HG02884 (cell line): Measurements from ENCODE around the gene LNX1.

Source experiments
- ATAC-seq: cut with Tn5 transposase; IDR thresholded peaks from one replicate; pipeline ENCODE4 v1.9.1; 2021; ENCODE audit warnings: mild to moderate bottlenecking, moderate library complexity; ENCODE audit not compliant: unreplicated experiment

The LNX1 gene

DNA sequence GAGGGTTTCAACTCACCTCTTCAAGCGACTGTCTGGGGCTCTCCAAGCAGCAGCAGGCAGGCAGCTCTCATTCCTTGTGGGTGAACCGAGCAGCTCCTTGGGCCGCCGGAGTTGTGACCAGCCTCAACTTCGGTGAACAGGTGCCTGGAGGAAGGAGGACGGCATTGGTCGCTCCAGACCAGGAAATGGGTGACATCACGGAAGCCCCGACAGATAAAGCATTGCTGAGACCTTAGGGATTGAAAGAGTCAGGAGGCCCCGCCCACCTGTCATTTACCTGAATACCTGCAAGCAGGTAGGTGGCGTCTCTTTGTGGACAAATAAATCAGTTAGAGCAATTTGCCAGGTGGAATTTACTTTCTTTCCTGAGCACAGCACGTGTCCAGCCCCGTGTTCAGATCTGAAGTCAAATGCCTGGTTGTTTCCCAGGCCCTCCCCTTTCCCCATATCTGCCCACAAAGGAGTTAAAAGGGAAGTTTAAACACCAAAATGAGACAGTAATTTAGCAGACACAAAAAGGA lies at the start of gene LNX1:
LNX1 (minus strand) TSS at position 115 of the 521 bp plus-strand sequence. CDS start 17,484 bp downstream, outside the sequence.
- no peak for ATAC-seq

GRCh38 chr4:53640576-53641453 lies 49.5 kb upstream of the LNX1 start:
- ATAC-seq = peak; percentile 63

DNA sequence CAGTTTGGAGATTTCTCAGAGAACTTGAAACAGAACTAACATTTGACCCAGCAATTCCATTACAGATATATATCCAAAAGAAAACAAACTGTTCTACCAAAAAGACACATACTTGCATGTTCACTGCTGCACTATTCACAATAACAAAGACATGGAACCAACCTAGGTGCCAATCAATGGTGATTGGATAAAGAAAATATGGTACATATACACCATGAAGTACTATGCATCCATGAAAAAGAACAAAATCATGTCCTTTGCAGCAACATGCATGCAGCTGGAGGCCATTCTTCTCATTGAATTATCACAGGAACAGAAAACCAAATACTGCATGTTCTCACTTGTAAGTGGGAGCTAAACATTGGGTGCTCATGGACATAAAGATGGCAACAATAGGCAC lies 47.6 kb upstream of the LNX1 start:
- ATAC-seq = no peak

DNA sequence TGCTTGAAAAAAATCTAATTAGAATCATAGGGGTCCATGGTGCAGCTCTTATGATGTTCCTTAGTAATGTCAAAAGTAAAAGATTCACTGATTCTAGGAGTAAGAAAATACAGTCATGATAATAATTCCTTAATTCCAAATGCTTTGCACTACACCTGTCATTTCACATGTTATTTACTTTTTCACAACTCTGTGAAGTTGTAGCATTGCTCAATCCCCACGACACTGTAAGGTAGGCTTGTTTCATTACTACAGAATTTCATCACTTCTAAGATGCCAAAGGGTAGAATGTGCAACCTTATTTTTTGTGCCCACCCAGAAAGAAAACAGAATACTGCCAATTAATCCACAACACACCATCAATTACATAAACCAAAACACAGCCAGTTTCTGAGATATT lies 46.1 kb upstream of the LNX1 start:
- ATAC-seq = no peak

DNA sequence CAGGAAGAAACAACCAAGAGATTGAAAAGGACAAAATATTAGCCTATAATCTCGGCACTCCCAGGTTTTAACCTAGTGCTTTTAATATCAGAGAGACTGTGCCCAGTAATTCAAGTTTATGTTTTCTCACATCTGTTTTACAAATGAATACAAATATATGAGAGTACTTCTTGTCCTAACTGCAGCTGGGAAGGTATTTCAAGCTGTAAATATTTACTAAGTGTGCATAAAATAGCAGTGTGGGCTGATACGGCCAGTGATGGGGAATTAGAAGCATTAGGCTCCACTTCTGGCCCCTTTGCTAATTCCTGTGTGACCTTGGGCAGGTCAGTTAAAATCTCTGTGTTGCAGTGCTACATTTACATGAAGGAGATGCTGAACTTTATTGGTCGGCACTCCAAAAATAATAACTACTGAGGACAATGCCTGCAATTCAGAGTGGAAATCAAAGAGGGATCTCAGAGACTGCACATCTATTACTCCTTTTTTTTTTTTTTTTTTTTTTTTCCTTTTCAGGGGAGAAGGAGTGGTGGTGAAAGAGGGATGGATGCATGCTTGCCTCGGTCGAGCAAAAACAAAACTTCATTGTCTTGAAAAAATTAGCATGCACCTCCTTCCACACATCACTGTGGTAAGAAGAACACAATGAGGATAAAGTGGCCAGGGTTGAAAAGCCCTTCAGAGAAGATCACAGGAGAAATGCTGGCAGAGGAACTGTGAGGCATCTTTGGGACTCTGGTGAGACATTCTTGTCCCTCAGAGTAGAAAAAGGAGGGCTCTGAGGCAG lies 44.6 kb upstream of the LNX1 start:
- no peak for ATAC-seq

- ATAC-seq = no peak
Observed at GRCh38 chr4:53633608-53634007, 42.3 kb upstream of the LNX1 start.

- no peak for ATAC-seq
Observed at GRCh38 chr4:53629296-53629695, 38.0 kb upstream of the LNX1 start.

- ATAC-seq = no peak
Observed at GRCh38 chr4:53626491-53626890, 35.2 kb upstream of the LNX1 start.

GRCh38 chr4:53625888-53626287 lies 34.6 kb upstream of the LNX1 start:
- no peak for ATAC-seq

DNA sequence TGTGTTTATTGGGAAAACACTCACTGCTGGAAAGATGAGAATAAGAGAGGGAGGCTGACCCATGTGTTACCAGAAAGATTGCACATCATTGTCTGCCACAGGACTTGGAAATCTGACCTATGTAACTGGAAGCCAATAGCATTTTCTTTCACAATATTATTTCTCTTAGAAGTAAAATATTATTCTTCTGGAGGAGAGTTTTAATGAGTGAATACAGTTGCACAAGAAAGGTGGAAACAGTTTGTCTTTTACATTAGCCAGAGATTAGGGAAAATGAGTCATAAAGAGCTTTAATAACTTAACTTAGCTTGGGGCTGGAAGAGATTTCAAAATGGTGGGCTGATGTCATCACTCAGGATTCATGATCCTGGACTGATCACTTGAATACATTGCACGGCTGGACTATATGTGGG lies 31.5 kb upstream of the LNX1 start:
- ATAC-seq = no peak

DNA sequence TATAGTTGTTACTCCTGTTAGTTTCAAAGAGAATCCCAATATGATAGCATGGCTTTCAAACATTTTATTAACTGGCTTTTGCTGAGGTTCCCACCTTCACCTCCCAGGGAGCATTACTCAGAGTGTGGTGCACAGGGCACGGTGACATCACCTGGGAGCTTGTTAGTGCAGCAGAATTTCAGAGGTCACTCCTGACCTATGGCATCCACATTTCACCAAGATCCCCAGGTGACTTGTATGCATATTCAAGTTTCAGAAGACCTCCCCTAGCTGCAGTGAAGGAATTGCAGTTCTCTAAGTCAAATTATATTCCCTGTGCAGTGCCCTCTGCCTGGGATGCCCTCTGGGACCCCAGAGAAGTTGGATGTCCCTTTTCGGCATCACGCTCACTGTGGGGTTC lies 29.7 kb upstream of the LNX1 start:
- no peak for ATAC-seq

GRCh38 chr4:53619431-53619830 lies 28.1 kb upstream of the LNX1 start:
- no peak for ATAC-seq

DNA sequence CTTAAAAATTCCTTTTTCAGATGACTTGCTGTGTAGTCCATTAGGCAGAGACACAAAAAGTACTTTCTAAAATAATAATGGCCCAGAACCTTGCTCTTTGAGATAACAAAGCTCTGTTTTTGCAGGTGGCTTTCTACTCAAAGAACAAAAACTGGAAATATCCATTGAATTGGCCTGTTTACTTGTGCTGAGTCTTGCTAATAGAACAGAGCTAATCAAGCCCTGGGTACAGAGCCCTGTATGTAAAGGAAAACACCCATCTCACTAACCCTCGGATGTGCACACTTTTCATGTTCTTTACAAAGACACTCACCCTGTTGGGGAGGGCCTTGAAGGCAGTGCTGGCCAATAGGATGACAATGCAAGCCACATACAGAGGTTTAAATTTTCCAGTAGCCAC lies 27.0 kb upstream of the LNX1 start:
- no peak for ATAC-seq

DNA sequence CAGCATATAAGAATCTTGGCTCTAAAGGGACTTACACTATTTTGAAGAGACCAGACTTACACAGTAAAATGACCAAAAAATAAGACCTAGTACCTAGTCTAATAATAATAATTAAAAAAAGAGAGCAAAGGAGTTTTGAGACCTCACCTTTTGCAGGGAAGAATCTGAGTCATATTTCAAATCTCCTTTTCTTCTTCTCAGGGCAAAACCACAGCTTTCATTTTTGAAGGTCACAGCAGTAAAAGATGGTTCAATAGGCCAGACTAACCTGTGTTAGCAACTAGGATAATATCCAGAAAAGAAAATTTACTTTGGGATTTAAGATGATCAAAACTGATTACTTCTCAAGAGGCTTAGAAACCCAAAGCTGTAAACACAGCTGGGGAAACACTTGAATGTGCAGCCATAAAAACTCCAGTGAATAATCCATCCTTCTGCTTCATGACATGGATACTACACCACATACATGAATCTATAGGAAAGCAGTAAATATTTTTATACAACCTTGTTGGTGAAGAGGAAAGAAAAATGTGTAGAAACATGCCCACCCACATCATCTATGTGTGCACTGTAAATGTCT lies 25.9 kb upstream of the LNX1 start:
- ATAC-seq = no peak

- ATAC-seq = no peak
Observed at GRCh38 chr4:53616219-53616618, 24.9 kb upstream of the LNX1 start.

DNA sequence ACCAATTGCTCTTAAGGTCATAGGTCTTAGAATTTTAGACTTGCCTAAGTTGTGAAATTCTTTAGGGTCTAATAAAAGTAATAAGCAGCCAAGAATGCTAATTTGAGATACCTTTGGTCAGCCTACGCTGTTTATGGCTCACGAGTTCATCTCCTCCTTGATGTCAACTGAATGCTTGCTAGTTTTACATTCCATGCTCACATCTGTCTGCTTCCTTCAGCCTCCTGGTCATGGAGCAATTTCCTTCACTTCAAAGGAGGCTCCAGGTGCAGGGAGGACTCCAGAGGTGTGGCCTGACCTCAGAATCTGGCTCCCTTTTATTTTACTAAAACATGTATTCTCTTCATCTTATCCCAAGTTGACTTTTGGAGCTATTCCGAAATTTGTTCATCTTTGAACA lies 23.3 kb upstream of the LNX1 start:
- ATAC-seq = no peak

- no peak for ATAC-seq
Observed at GRCh38 chr4:53613428-53613827, 22.1 kb upstream of the LNX1 start.

- peak; percentile 42 for ATAC-seq
Observed at GRCh38 chr4:53608649-53609048, 17.4 kb upstream of the LNX1 start.

DNA sequence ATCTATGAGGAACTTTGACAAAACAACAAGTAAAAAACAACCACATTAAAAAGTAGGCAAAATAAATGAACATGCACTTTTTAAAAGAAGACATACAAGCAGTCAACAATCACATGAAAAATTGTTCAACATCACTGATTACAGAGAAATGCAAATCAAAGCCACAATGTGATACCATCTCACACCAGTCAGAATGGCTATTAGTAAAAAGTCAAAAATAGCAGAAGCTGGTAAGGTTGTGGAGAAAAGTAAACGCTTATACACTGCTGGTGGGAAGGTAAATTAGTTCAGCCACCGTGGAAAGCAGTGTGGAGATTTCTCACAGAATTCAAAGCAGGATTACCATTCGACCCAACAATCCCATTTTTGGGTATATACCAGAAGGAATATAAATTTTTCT lies 17.0 kb upstream of the LNX1 start:
- ATAC-seq = peak; percentile 55

GRCh38 chr4:53605783-53606182 lies 14.5 kb upstream of the LNX1 start:
- no peak for ATAC-seq

DNA sequence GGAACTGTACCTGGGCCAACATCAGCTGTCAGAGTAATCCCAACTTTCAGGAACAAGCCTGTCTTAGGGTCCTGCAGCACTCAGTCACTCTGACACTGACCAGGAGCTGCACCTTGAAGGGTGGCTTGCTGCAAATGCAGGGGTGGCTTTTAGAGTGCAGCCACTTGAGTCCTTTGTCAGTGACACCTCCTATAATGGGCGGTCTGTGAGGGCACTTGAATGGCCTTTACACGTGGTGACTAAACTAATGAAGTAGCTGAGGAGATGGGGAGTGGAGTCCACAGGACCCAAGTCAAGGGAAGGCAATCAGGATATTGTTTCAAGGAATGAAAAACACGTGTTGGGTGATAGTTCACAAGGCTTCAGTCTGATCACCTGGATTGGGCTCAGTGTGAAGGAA lies 11.1 kb upstream of the LNX1 start:
- ATAC-seq = no peak
